Effector memory CD4-positive, alpha-beta T cell (primary cell): ENCODE results near the gene IPPK.

Source experiments
- DNase-seq, 3 donors: peaks; one replicate each; pipeline ENCODE4 v3.0.0-alpha.2; 2020
- H3K27ac ChIP-seq: 2 replicates; pipeline ENCODE4 v1.7.0; 2013; ENCODE audit warnings: mild to moderate bottlenecking, low read length, moderate library complexity; ENCODE audit not compliant: insufficient read depth, poor library complexity, severe bottlenecking
- H3K27me3 ChIP-seq: replicated peaks from 2 replicates; pipeline ENCODE4 v1.7.0; 2013; ENCODE audit warnings: mild to moderate bottlenecking, low read length; ENCODE audit not compliant: insufficient read depth, control insufficient read depth, poor library complexity, severe bottlenecking
- H3K36me3 ChIP-seq: 2 replicates; pipeline ENCODE4 v1.7.0; 2013; ENCODE audit warnings: mild to moderate bottlenecking, low read length, moderate library complexity; ENCODE audit not compliant: control insufficient read depth, insufficient read depth
- H3K4me1 ChIP-seq: 2 replicates; pipeline ENCODE4 v1.7.0; 2013; ENCODE audit warnings: low read length, mild to moderate bottlenecking; ENCODE audit not compliant: control insufficient read depth, insufficient read depth, poor library complexity, severe bottlenecking
- H3K4me3 ChIP-seq: 2 replicates; pipeline ENCODE4 v1.7.0; 2013; ENCODE audit warnings: low read length, low read depth, mild to moderate bottlenecking; ENCODE audit not compliant: insufficient read depth, poor library complexity, severe bottlenecking
- H3K9me3 ChIP-seq: 2 replicates; pipeline ENCODE4 v1.7.0; 2013; ENCODE audit warnings: mild to moderate bottlenecking, low read length, moderate library complexity; ENCODE audit not compliant: control insufficient read depth

Gene IPPK

DNA sequence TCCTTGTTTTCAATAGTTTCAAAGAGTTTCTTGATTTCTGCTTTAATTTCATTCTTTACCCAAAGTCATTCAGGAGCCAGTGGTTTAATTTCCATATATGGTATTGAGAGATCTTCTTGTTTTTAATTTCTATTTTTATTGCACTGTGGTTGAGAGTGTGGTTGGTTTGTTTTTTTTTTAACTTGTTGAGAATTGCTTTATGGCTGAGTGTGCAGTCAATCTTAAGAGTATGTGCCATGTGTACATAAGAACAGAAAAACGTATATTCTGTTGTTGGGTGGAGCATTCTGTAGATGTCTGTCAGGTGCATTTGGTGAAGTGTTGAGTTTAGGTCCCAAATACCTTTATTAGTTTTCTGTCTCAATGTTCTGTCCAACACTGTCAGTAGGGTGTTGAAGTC lies 26.7 kb upstream of the IPPK start:
- Histone ChIP-seq H3K4me1 (no peaks in the 10 kb centered on the region), H3K4me3 (no peak overlapping the region), H3K27me3 (no peaks in the 10 kb centered on the region), H3K36me3 (no peaks in the 10 kb centered on the region), H3K9me3 (peaks cover 4% of the 10 kb centered on the region), H3K27ac (no peak overlapping the region)
- DNase-seq = no peak

DNA sequence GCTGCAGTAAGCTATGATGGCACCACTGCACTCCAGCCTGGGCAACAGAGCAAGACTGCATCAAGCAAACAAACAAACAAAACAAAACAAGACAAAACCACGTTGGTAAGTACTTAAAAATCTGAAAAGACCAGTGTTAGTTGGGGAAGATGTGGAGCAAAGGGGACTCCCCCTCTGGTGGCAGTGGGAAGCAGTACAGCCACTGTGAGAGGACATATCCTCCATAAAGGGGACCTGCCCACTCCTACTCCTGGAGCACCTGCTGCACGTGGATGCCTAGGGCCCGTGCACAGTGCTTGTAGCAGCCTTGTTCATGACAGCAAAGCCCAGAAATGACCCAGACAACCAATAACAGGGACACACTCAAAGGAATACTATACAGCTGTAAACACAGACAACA lies 17.0 kb upstream of the IPPK start:
- DNase-seq = no peak
- H3K9me3 ChIP-seq = peaks cover 15% of the 10 kb centered on the region
- H3K27ac ChIP-seq = no peak overlapping the region
- H3K36me3 ChIP-seq = no peaks in the 10 kb centered on the region
- H3K4me1 ChIP-seq = no peaks in the 10 kb centered on the region
- H3K27me3 ChIP-seq = no peaks in the 10 kb centered on the region
- H3K4me3 ChIP-seq = no peak overlapping the region

DNA sequence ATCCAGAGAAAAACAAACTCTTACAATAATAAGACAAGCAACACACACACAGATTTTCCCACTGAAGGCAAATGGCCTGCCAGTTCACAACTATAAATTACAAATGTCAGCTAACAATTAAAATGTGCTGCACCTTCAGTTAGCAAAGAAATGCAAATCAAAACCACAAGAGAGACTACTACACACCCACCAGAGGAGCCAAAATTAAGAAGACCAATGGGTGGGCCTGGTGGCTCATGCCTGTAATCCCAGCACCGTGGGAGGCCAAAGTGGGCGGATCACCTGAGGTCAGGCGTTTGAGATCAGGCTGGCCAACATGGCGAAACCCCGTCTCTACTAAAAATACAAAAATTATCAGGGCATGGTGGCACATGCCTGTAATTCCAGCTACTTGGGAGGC lies 15.1 kb upstream of the IPPK start:
- no peak overlapping the region for H3K4me3 ChIP-seq
- no peaks in the 10 kb centered on the region for H3K27me3 ChIP-seq

DNA sequence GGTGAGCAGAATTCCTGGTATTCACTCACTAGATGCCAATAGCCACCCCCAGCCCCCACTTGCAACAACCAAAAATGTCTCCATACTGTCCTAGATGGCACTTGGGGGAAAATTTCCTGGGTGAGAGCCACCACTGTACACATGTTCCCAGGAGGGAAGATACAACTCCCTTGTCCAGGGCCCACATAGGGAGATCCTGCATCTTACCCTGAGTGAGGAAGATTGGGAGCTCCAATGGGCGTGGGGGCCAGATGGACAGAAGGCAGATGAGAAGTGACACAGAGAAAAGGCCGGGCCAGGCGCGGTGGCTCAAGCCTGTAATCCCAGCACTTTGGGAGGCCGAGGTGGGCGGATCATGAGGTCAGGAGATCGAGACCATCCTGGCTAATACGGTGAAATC lies 12.3 kb upstream of the IPPK start:
- Histone ChIP-seq H3K4me3 (no peak overlapping the region), H3K36me3 (no peaks in the 10 kb centered on the region), H3K27me3 (no peaks in the 10 kb centered on the region), H3K4me1 (no peaks in the 10 kb centered on the region), H3K27ac (no peak overlapping the region), H3K9me3 (no peaks in the 10 kb centered on the region)
- DNase-seq = no peak

More for the DNA sequence above, 15.1 kb upstream of the IPPK start:
- Histone ChIP-seq H3K27ac (no peak overlapping the region), H3K4me1 (no peaks in the 10 kb centered on the region), H3K9me3 (peaks cover 6% of the 10 kb centered on the region), H3K36me3 (no peaks in the 10 kb centered on the region)
- DNase-seq = no peak

DNA sequence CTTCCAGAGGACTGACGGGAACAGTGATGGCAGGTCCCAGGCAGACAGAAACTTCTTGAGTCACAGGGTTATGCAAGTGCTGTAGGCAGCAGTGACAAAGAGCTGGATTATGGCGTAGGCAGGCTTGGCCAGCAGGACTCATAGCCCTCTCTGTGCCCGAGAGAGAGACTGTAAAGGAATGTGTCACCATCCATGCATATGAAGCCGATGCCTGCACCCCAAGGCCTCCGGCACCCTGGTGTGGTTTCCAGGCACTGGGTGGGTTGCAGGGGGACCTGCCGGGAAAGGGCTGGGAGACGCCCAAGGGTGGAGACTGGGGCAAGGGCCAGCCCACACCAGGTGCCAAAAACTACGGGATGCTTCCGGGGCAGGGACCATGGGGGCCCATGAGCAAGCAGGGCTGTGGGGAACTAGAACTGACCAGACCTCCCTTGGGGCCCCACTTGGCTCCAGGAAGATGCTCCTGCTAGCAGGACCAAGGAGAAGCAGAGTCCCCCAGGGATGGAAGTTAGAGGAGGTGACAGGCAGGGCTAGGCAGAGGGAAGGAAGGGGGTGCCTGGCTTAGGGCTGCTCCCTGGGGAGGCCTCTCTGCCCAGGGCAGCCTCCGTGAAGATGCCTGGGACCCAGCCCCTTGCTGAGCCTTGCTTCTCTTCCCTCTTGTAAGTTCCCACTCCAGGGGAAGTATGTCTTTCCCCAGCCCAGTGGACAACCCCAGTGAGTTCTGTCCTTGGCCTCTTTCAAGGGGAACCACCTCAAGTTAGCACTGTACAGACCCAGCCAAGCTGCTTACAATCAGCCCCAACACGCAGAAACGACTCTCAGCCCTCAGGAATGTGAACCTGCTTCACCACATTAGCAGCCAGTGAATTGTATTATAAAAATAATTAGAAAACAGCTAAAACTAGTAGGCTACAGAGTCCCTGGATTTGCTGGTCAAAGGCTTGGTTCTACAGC lies 10.5 kb upstream of the IPPK start:
- no peak for DNase-seq

DNA sequence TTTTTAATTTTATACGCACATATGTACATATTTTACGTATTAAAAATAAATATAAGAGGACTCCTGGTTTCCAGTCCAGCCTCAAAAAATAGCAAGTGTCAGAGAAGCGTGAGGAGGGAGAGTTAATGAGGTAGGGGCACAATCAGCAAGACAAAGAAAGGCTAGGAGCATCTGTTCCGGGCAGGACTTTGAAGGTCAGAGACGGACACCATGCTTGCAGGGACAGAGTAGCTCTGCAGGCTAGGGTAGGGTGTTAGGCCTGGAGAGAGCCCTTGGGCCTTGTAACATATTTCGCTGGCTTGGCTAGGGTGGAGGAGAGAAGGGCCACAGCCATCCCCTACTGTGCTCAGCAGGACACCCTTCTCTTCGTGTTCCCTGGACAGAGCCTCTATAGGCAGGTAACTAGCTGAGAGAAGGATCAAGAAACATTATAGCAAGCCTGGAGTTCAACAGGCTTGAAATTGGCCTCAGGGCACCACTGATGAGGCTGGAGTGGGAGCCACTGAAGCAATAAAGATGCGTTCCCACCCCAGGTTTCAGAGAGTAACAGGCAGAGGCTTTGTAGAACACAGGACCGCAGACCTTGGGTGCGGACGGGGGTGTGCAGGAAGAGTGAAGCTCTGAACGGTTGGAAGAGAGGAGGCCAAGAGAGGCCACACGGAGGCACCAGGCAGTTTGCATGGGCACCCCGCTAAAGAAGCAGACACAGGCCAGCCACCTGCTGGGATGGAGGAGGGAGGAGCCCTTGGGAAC lies 9.7 kb upstream of the IPPK start:
- DNase-seq = no peak
- Histone ChIP-seq H3K4me1 (no peaks in the 10 kb centered on the region), H3K27ac (no peak overlapping the region)

More for the DNA sequence above, 10.5 kb upstream of the IPPK start:
- no peaks in the 10 kb centered on the region for H3K9me3 ChIP-seq
- no peaks in the 10 kb centered on the region for H3K27me3 ChIP-seq
- no peaks in the 10 kb centered on the region for H3K4me1 ChIP-seq
- H3K4me3 ChIP-seq = no peak overlapping the region
- no peaks in the 10 kb centered on the region for H3K36me3 ChIP-seq
- no peak overlapping the region for H3K27ac ChIP-seq

DNA sequence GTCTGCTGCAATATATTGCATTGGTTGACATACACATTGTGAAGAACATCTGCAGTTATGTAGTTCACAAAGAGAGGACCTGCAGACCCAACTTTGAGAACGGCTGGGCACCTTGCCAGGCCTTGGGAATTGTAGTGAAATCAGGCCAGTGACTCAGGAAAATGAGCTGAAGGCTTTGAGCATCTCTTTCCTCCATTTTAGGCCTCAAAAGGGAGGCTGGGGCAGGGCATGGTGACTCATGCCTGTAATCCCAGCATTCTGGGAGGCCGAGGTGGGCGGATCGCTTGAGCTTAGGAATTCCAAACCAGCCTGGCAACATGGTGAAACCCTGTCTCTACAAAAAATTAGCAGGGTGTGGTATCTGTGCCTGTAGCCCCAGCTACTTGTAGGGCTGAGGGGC lies 1.4 kb upstream of the IPPK start:
- Histone ChIP-seq H3K36me3 (no peaks in the 10 kb centered on the region), H3K4me3 (no peak overlapping the region), H3K27me3 (no peaks in the 10 kb centered on the region), H3K4me1 (peaks cover 7% of the 10 kb centered on the region), H3K27ac (no peak overlapping the region), H3K9me3 (no peaks in the 10 kb centered on the region)
- no peak for DNase-seq

More for the DNA sequence above, 9.7 kb upstream of the IPPK start:
- no peaks in the 10 kb centered on the region for H3K36me3 ChIP-seq
- H3K9me3 ChIP-seq = no peaks in the 10 kb centered on the region
- no peaks in the 10 kb centered on the region for H3K27me3 ChIP-seq
- H3K4me3 ChIP-seq = no peak overlapping the region

DNA sequence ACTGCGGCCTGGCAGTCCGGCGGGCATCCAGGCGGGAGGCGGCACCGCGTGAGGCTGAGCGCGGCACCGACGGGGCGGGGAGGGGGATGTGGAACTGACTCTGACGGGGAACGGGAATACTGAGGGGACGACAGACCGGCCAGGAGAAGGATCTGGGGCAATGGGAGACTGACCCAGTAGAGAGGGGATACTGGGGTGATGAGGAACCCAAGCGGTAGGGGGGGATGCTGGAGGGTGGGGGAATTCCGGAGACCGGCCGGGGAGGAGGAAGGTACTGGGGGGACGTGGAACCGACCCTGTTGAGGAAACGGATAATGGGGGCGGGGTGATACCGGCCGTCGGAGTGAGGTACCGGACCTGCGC lies 423 bp downstream of the IPPK start:
- peak in 2 of 3 donors; percentile 26 to 50 for DNase-seq
- H3K36me3 ChIP-seq = no peaks in the 10 kb centered on the region
- peaks cover 7% of the 10 kb centered on the region for H3K4me1 ChIP-seq
- H3K27ac ChIP-seq = peak overlapping the region; percentile 96
- no peaks in the 10 kb centered on the region for H3K27me3 ChIP-seq
- H3K9me3 ChIP-seq = no peaks in the 10 kb centered on the region
- peak overlapping the region; percentile 97 for H3K4me3 ChIP-seq

DNA sequence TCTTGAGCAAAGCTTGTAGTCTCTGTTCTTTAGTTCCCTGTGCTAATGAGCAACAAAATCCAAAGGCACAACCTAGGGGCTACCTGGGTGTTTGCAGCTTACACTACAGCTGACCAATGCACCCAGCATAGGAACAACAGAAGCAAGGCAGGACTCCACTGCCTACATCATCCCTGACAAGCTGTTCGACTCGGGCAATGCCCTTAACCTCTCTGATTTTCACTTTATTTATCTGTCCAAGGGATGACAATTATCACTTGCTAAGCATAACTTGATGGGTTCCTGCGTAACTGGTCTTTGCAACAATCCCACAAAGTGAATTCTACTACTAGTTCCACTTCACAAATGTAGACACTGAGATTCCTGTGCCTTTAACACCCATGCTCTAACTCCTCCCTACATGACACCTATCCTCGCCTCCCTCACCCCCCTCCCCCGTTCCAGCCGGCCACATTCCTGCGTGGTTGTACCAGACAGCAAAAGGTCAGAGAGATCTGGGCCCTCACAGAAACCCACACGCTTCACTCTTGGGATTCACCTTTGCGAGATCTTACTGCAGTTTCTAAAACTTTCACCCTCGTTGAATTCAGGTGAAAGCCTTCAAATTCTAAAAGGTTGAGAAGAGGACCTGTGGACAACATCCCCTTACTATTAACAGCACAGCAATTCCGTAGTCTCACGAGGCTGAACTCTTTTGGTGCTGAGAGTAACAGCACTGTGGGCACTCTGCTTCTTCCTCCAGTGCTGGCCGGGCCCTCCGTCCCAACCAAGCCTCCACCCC lies 995 bp downstream of the IPPK start:
- peak overlapping the region; percentile 97 for H3K4me3 ChIP-seq
- DNase-seq = peak in 2 of 3 donors; percentile 11 to 18
- no peaks in the 10 kb centered on the region for H3K36me3 ChIP-seq
- peak overlapping the region; percentile 96 for H3K27ac ChIP-seq
- H3K4me1 ChIP-seq = peaks cover 7% of the 10 kb centered on the region
- H3K9me3 ChIP-seq = no peaks in the 10 kb centered on the region
- H3K27me3 ChIP-seq = no peaks in the 10 kb centered on the region
